HepG2 (cell line): ENCODE data around the gene GIMAP1.

Experiments
- CTCF ChIP-seq: sonication (generic); formaldehyde crosslinking; IDR thresholded peaks from 2 replicates; pipeline ENCODE4 v1.5.0; 2020; ENCODE audit warnings: mild to moderate bottlenecking, missing genetic modification reagents, moderate library complexity
- ZFYVE20 ChIP-seq: sonication (generic); formaldehyde crosslinking; IDR thresholded peaks from 2 replicates; pipeline ENCODE4 v1.8.0; 2023; ENCODE audit warnings: low read depth, mild to moderate bottlenecking, moderate library complexity, missing genetic modification reagents, borderline replicate concordance
- ZXDC ChIP-seq: sonication (generic); formaldehyde crosslinking; IDR thresholded peaks from 2 replicates; pipeline ENCODE4 v1.5.0; 2020; ENCODE audit warnings: mild to moderate bottlenecking, missing genetic modification reagents

- no peak for TF ChIP-seq ZFYVE20 (CRISPR knock-in tag)
- TF ChIP-seq ZXDC = no peak
- TF ChIP-seq CTCF (CRISPR knock-in tag) = no peak
Observed at GRCh38 chr7:150703209-150703608, 13.2 kb upstream of the GIMAP1 start.
